ENCODE results near the gene RABGAP1L. TPM values are rescaled to one million over a fixed set of nuclear protein-coding genes. Genes with fewer than 3 reads are reported as not detected.

The RABGAP1L gene
- total RNA-seq, 2 experiments from 2014 or later, result 59.8 to 67.6 TPM

DNA sequence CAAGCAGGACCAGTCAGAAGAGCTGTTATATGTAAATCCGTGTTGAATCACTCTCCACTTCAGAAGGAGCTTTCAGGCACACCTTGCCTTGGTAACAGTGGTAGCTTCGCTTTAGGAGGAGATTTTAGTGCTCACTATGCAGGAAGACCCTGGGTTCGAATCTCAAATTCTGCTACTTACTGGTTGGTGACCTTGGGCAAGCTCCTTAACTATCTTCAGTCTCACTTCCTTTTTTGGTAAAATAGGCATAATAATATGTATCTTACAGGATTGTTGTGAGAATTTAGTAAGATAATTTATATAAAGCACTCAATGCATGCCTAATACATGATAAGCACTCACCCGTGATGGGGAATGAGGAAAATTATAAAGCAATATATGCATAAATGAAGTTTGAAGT, 241.8 kb downstream of the RABGAP1L start:
- CTCF ChIA-PET, result no interaction called here
- Mint-ChIP-seq H3K27me3 (no peaks in the 10 kb centered on the region), H3K9me3 (peaks cover 2% of the 10 kb centered on the region)

DNA sequence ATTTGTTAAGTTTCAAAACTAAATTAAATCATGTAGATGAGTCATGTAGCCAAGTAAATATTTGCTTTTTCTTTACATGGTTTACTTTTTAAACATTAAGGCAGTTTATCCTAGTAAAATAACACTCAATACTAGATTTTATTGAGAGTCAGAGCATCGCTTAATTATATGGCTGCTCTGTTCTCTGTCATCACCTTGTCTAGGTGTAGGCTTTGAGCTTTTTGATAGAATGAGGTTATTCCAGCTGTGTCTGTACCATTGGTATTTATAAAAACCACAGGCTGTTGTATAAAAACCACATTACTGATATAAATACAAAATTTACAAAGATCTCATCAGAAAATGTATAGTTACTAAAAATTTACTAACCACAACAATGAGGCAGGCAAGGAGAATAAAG, 245.9 kb downstream of the RABGAP1L start:
- ATAC-seq (ENCODE audit: poor library complexity), result no peak
- Mint-ChIP-seq H3K36me3 (ENCODE audit: low read depth) (peaks cover 48% of the 10 kb centered on the region), H3K27me3 (no peaks in the 10 kb centered on the region), H3K9me3 (peaks cover 7% of the 10 kb centered on the region), H3K27ac (no peak overlapping the region), H3K4me1 (ENCODE audit: low read depth) (no peaks in the 10 kb centered on the region), H3K4me3 (no peak overlapping the region)
- ChIA-PET CTCF (no interaction called here), POLR2A (no interaction called here)
- no peaks in the 10 kb centered on the region for H3K9me3 ChIP-seq (ENCODE audit: control insufficient read depth in 1 of 2, insufficient read depth in 1 of 2, low read length in 2 of 2)
- H3K4me1 ChIP-seq (ENCODE audit: insufficient read depth, low read length), result no peaks in the 10 kb centered on the region
- TF ChIP-seq, protein P1, sequence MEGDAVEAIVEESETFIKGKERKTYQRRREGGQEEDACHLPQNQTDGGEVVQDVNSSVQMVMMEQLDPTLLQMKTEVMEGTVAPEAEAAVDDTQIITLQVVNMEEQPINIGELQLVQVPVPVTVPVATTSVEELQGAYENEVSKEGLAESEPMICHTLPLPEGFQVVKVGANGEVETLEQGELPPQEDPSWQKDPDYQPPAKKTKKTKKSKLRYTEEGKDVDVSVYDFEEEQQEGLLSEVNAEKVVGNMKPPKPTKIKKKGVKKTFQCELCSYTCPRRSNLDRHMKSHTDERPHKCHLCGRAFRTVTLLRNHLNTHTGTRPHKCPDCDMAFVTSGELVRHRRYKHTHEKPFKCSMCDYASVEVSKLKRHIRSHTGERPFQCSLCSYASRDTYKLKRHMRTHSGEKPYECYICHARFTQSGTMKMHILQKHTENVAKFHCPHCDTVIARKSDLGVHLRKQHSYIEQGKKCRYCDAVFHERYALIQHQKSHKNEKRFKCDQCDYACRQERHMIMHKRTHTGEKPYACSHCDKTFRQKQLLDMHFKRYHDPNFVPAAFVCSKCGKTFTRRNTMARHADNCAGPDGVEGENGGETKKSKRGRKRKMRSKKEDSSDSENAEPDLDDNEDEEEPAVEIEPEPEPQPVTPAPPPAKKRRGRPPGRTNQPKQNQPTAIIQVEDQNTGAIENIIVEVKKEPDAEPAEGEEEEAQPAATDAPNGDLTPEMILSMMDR (IDR thresholded peaks at IDR 0.05), result no peak
- H3K4me3 ChIP-seq (ENCODE audit: low read length), result no peak overlapping the region
- no peaks in the 10 kb centered on the region for H3K36me3 ChIP-seq (ENCODE audit: insufficient read depth, low read length)
- H3K27ac ChIP-seq (ENCODE audit: low read depth in 1 of 2, low read length in 2 of 2), result no peak overlapping the region
- H3K27me3 ChIP-seq (ENCODE audit: control insufficient read depth in 1 of 2, insufficient read depth in 2 of 2, low read length in 2 of 2), result no peaks in the 10 kb centered on the region
- no peak for DNase-seq
- intact Hi-C loops (cut with DNase I, micrococcal nuclease), result no loop called here

More for the DNA sequence above, 241.8 kb downstream of the RABGAP1L start:
- no peak overlapping the region for H3K4me3 Mint-ChIP-seq
- TF ChIP-seq, protein P1 (IDR thresholded peaks at IDR 0.05), result no peak
- Histone ChIP-seq H3K9me3 (ENCODE audit: control insufficient read depth in 1 of 2, insufficient read depth in 1 of 2, low read length in 2 of 2) (no peaks in the 10 kb centered on the region), H3K36me3 (ENCODE audit: insufficient read depth, low read length) (peaks cover 15% of the 10 kb centered on the region), H3K27me3 (ENCODE audit: control insufficient read depth in 1 of 2, insufficient read depth in 2 of 2, low read length in 2 of 2) (no peaks in the 10 kb centered on the region), H3K27ac (ENCODE audit: low read depth in 1 of 2, low read length in 2 of 2) (no peak overlapping the region), H3K4me1 (ENCODE audit: insufficient read depth, low read length) (no peaks in the 10 kb centered on the region), H3K4me3 (ENCODE audit: low read length) (no peak overlapping the region)
- no peak overlapping the region for H3K27ac Mint-ChIP-seq
- intact Hi-C loops (cut with DNase I, micrococcal nuclease), result no loop called here
- H3K36me3 Mint-ChIP-seq (ENCODE audit: low read depth), result peaks cover 63% of the 10 kb centered on the region
- H3K4me1 Mint-ChIP-seq (ENCODE audit: low read depth), result no peaks in the 10 kb centered on the region
- DNase-seq (no peak), ATAC-seq (ENCODE audit: poor library complexity) (no peak)
- POLR2A ChIA-PET, result no interaction called here

DNA sequence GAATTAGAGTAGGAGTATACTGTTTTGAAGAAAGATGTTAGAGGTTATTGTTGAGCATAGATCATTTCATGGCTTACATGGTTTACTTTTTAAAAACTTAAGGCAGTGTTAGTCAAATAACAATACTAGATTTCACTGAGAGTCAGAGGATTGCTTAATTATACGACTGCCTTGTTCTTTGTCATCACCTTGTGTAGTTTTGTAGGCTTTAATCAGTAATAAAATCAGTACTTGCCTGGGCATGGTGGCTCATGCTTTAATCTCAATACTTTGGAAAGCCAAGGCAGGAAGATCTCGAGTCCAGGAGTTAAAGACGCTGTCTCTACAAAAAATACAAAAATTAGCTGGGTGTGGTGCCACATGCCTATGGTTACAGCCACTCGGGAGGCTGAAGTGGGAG, 247.1 kb downstream of the RABGAP1L start:
- no peaks in the 10 kb centered on the region for H3K36me3 ChIP-seq (ENCODE audit: insufficient read depth, low read length)
- H3K4me1 ChIP-seq (ENCODE audit: insufficient read depth, low read length), result no peaks in the 10 kb centered on the region
- ChIA-PET CTCF (interaction anchor here (0.7 kb wide), 1 partner anchor 9 kb away, joined by 3 read pairs; no protein-coding TSS in a partner anchor), POLR2A (no interaction called here)
- H3K9me3 ChIP-seq (ENCODE audit: control insufficient read depth in 1 of 2, insufficient read depth in 1 of 2, low read length in 2 of 2), result no peaks in the 10 kb centered on the region
- Mint-ChIP-seq H3K27ac (no peak overlapping the region), H3K4me1 (ENCODE audit: low read depth) (peaks cover 12% of the 10 kb centered on the region), H3K27me3 (no peaks in the 10 kb centered on the region), H3K4me3 (no peak overlapping the region), H3K9me3 (peaks cover 7% of the 10 kb centered on the region), H3K36me3 (ENCODE audit: low read depth) (peaks cover 38% of the 10 kb centered on the region)
- DNase-seq (no peak), ATAC-seq (ENCODE audit: poor library complexity) (no peak)
- H3K27ac ChIP-seq (ENCODE audit: low read depth in 1 of 2, low read length in 2 of 2), result no peak overlapping the region
- TF ChIP-seq, protein P1 (IDR thresholded peaks at IDR 0.05), result no peak
- no peak overlapping the region for H3K4me3 ChIP-seq (ENCODE audit: low read length)
- intact Hi-C loops (cut with DNase I, micrococcal nuclease), result no loop called here
- H3K27me3 ChIP-seq (ENCODE audit: control insufficient read depth in 1 of 2, insufficient read depth in 2 of 2, low read length in 2 of 2), result no peaks in the 10 kb centered on the region

Data from CD4-positive, alpha-beta T cell (primary cell).